LNCAP (cell line): Measurements from ENCODE around the gene KRTAP10-2.

ENCODE experiments used
- TF ChIP-seq, protein P1 (sequence below): fragments of 450-650 bp; IDR thresholded peaks from 2 replicates; pipeline ENCODE4 v1.5.1; 2017; ENCODE audit warnings: mild to moderate bottlenecking

Gene KRTAP10-2

DNA sequence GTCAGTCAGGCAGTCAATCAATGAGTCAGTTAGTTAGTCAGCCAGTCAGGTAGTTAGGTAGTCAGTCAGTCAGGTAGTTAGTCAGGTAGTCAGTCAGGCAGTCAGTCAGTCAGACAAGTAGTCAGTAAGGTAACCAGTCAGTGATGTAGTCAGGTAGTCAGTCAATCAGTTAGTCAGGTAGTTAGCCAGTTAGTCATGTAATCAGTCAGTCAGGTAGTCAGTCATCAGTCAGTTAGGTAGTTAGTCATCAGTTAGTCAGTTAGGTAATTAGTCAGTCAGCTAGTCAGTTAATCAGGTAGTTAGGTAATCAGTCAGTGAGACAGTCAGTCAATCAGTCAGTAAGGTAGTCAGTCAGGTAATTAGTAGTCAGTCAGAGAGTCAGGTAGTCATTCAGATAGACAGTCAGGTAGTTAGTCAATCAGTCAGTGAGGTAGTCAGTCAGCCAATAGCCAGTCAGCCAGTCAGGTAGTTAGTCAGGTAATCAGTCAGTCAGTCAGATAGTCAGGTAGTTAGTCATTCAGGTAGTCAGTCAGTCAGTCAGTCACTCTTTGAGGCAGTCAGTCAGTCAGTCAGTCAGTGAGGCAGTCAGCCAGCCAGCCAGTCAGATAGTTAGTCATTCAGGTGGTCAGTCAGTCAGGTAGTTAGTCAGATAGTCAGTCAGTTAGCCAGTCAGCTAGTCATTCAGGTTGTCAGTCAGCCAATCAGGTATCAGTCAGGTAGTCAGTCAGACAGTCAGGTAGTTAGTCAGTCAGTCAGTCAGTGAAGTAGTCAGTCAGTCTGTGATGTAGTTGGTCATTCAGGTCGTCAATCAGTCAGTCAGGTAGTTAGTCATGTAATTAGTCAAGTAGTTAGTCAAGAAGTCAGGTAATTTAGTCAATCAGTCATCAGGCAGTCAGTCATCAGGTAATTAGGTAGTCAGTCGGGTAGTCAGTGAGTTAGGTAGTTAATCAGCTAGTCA lies 26.6 kb downstream of the KRTAP10-2 start:
- TF ChIP-seq, protein P1, sequence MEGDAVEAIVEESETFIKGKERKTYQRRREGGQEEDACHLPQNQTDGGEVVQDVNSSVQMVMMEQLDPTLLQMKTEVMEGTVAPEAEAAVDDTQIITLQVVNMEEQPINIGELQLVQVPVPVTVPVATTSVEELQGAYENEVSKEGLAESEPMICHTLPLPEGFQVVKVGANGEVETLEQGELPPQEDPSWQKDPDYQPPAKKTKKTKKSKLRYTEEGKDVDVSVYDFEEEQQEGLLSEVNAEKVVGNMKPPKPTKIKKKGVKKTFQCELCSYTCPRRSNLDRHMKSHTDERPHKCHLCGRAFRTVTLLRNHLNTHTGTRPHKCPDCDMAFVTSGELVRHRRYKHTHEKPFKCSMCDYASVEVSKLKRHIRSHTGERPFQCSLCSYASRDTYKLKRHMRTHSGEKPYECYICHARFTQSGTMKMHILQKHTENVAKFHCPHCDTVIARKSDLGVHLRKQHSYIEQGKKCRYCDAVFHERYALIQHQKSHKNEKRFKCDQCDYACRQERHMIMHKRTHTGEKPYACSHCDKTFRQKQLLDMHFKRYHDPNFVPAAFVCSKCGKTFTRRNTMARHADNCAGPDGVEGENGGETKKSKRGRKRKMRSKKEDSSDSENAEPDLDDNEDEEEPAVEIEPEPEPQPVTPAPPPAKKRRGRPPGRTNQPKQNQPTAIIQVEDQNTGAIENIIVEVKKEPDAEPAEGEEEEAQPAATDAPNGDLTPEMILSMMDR = no peak

DNA sequence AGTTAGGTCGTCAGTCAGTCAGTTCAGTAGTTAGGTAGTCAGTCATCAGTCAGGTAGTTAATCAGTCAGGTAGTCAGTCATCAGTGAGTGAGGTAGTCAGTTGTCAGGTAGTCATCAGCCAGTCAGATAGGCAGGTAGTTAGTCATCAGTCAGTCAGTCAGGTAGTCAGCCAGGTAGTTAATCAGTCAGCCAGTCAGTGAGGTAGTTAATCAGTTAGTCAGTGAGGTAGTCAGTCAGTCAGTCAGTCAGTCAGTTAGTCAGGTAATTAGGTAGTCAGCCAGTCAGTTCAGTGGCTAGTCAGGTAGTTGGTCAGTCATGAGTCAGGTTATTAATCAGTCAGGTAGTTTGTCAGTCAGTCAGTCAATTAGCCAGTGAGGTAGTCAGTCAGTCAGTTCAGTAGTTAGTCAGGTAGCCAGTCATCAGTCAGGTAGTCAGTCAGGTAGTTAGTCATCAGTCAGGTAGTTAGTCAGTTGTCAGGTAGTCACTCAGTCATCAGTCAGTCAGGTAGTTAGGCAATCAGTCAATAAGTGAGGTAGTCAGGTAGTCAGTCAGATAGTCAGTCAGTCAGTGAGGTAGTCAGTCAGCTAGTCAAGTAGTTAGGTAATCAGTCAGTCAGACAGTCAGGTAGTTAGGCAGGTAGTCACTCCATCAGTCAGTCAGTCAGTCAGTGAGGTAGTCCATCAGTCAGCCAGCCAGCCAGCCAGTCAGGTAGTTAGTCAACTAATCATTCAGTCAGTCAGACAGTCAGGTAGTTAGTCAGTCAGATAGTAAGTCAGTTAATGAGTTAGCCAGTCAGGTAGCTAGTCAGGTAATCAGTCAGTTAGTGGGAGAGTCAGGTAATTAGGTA lies 27.5 kb downstream of the KRTAP10-2 start:
- TF ChIP-seq, protein P1 = no peak

DNA sequence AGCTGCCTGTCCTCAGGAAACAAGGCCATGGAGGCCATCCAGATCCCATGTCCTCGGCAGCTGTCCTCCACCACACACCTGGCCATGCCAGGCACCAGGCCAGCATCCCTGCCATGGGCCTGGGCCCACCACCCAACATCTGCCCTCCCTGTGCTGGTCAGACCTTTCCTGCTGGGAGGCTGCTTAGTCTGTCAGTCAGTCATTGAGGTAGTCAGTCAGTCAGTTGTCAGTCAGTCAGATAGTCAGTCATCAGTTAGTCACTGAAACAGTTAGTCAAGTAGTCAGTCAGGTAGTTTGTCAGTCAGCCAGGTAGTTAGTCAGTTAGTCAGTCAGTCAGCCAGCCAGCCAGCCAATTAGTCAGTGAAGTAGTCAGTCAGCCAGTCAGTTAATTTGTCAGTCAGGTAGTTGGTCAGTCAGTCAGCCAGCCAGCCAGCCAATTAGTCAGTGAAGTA lies 28.5 kb downstream of the KRTAP10-2 start:
- TF ChIP-seq, protein P1 = no peak

DNA sequence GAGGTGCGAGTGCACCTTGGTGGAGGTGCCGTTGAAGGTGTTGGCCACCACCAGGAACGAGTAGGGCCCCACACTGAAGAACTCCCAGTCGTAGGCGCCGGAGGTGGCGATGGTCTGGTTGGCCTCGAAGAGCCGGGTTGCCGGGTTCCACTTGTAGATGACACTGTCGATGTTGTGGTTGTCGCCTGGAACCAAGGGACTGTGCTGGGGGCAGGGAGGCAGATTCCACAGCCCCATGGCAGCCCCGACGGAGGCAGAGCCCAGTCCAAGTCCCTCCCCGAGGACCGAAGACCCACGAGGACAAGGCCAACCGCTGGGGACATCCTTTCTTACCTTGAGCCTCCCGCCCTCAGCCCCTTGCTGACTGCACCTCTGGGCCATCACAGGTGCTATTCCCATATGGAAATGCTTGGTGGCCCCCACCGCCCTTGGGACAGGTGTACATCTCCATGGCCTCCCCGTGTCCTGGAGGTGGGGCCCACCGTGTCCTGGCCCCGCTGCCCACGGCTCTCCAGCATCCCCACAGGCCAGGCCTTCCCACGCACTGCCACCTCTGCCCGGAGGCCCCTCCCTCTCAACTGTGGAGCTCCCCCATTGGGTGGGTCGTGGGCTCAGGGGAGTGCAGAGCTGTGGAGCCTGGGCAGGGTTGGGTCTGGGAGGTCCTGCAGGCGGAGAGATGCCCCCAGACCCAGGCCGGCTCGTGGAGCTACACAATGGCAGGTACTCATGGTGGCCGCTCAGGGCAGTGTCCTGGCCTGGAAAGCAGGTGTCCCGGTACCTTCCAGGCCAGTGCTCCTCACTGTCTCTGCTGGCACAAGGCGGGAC lies 29.2 kb downstream of the KRTAP10-2 start:
- TF ChIP-seq, protein P1 = no peak

DNA sequence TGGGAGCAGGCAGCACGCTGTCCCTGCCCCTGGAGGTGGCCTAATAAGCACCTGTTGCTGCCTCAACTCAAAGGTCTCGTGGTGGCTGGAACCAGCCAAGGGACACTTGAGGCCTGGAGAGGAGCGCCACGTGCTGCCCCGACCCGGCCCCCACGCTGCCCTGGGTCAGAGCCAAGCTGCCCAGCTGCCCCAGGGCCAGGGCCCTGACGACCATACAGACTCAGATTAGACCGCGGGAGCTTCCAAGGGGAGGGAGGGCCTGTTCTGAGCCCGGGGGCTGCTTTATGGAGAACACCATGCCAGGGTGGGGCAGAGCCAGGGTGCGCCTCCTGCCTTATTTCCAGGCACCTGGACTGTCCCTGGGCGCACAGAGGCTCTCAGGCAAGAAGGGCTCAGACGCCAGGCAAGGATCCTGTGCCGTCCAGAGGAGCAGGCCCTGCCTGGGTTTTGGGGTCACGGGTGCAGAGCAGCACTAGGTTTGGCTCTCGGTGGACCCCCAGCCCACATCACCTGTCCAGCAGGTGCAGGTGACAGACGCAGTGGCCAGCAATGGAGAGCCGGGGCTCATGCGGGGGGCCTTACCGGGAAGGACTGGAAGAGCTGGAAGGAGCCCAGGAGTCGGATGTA lies 29.9 kb downstream of the KRTAP10-2 start:
- TF ChIP-seq, protein P1 = no peak

DNA sequence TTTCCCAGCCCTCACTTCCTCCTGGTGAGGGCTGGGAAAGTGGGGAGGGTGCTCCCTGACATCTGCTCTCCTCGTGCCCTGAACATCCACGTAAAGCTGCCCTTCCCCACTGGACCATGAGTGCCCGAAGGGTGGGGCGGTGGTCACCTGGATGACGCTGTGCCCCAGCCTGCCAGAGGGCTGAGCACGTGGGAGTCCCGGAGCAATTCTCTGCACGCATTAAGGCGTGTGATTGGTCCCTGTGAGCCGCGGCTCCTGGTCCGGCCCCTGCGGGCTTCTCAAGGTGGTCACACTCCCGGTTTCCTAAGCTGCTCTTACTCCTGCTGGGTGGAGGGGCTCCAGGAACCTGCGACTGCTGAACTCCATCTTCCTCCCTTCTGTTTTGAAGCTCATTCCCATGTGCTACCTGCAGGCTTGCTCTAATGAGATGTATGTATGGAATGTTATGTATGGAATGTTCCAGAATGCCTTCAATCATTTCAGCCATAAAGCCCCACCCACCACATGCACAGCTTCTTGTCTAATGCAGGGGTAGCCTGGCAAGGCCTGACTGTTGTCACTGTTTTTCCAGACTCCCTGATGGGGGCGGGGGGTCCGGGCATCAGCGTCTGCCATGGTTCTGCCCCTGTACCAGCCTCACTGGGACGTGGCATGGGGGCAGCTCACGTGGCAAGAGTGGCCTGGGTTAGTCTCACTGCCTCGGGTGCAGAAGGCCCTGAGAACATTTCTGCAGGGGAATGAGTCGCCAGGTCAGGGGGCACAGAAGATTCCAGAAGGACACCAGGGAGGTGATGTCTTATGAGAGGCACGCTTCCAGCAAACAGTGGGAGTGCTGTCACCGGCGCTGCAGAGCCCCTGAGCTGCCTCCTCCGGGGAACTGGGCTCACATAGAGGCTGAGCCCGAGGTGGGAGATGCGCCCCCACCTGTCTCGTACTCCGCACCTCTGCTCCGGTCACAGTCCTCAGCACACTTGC lies 30.7 kb downstream of the KRTAP10-2 start:
- TF ChIP-seq, protein P1 = no peak
